GM18868 (cell line): ENCODE results near the gene ROR2.

Source experiments
- ATAC-seq: cut with Tn5 transposase; IDR thresholded peaks from one replicate; pipeline ENCODE4 v1.9.1; 2021; ENCODE audit warnings: mild to moderate bottlenecking, moderate library complexity; ENCODE audit not compliant: unreplicated experiment

The ROR2 gene

GRCh38 chr9:91948597-91949391 lies 1.2 kb downstream of the ROR2 start:
- ATAC-seq, result no peak

GRCh38 chr9:91948101-91948596 lies 1.9 kb downstream of the ROR2 start:
- ATAC-seq, result no peak

GRCh38 chr9:91946653-91947488 lies 3.2 kb downstream of the ROR2 start:
- no peak for ATAC-seq

GRCh38 chr9:91946196-91946595 lies 3.8 kb downstream of the ROR2 start:
- no peak for ATAC-seq

GRCh38 chr9:91945277-91946085 lies 4.5 kb downstream of the ROR2 start:
- no peak for ATAC-seq

GRCh38 chr9:91944711-91945110 lies 5.3 kb downstream of the ROR2 start:
- ATAC-seq, result no peak

- no peak for ATAC-seq
These were observed 6.3 kb downstream of the ROR2 start for GRCh38 chr9:91943478-91944470.

- ATAC-seq, result no peak
These were observed 7.8 kb downstream of the ROR2 start for GRCh38 chr9:91942201-91942600.

GRCh38 chr9:91939978-91940377 lies 10.1 kb downstream of the ROR2 start:
- no peak for ATAC-seq

- ATAC-seq, result no peak
These were observed 12.3 kb downstream of the ROR2 start for GRCh38 chr9:91937727-91938126.

- ATAC-seq, result no peak
These were observed 13.0 kb downstream of the ROR2 start for GRCh38 chr9:91937056-91937455.

GRCh38 chr9:91935805-91936514 lies 14.1 kb downstream of the ROR2 start:
- ATAC-seq, result no peak

GRCh38 chr9:91935066-91935749 lies 14.8 kb downstream of the ROR2 start:
- no peak for ATAC-seq

- ATAC-seq, result no peak
These were observed 15.4 kb downstream of the ROR2 start for GRCh38 chr9:91934654-91935053.

- no peak for ATAC-seq
These were observed 16.3 kb downstream of the ROR2 start for GRCh38 chr9:91933556-91934352.

- ATAC-seq, result no peak
These were observed 19.6 kb downstream of the ROR2 start for GRCh38 chr9:91930475-91930874.

- ATAC-seq, result no peak
These were observed 20.7 kb downstream of the ROR2 start for GRCh38 chr9:91929331-91929730.
